OCI-LY1 (cell line): Measurements from ENCODE around the gene EN2.

Experiments used
- H2AFZ ChIP-seq: fragments of 200-600 bp; sonication (generic), shearing (Covaris generic); 2 replicates; pipeline ENCODE4 v1.6.0; 2014; ENCODE audit warnings: antibody characterized with exemption, mild to moderate bottlenecking, low read length
- H3F3A ChIP-seq: fragments of 200-600 bp; sonication (generic), shearing (Covaris generic); 2 replicates; pipeline ENCODE4 v1.6.0; 2014; ENCODE audit warnings: mild to moderate bottlenecking, antibody characterized with exemption, low read length, moderate library complexity; ENCODE audit not compliant: insufficient read depth
- H3K27ac ChIP-seq: fragments of 200-600 bp; sonication (generic); 2 replicates; pipeline ENCODE4 v1.5.1; 2014; ENCODE audit warnings: low read length, mixed run types, mild to moderate bottlenecking, low read depth; ENCODE audit not compliant: poor library complexity, severe bottlenecking
- H3K27me3 ChIP-seq: fragments of 200-600 bp; sonication (generic); 2 replicates; pipeline ENCODE4 v1.6.0; 2014; ENCODE audit warnings: antibody characterized with exemption, mild to moderate bottlenecking, low read length, moderate library complexity; ENCODE audit not compliant: insufficient read depth
- H3K36me3 ChIP-seq: fragments of 200-600 bp; sonication (generic); 2 replicates; pipeline ENCODE4 v1.6.1; 2014; ENCODE audit warnings: mild to moderate bottlenecking, antibody characterized with exemption, low read length, moderate library complexity, mixed read lengths; ENCODE audit not compliant: insufficient read depth
- H3K4me1 ChIP-seq: fragments of 200-600 bp; sonication (generic); 2 replicates; pipeline ENCODE4 v1.5.1; 2014; ENCODE audit warnings: mild to moderate bottlenecking, low read length, moderate library complexity; ENCODE audit not compliant: insufficient read depth, severe bottlenecking
- H3K4me2 ChIP-seq: fragments of 200-600 bp; sonication (generic), shearing (Covaris generic); 2 replicates; pipeline ENCODE4 v1.6.1; 2014; ENCODE audit warnings: low read length
- H3K4me3 ChIP-seq: fragments of 200-600 bp; sonication (generic); 2 replicates; pipeline ENCODE4 v1.5.1; 2014; ENCODE audit warnings: low read length, low read depth, mild to moderate bottlenecking, mixed read lengths; ENCODE audit not compliant: poor library complexity, severe bottlenecking
- H3K79me2 ChIP-seq: fragments of 200-600 bp; shearing (Covaris generic); 2 replicates; pipeline ENCODE4 v1.6.1; 2016; ENCODE audit warnings: mixed run types, low read length, mixed read lengths; ENCODE audit not compliant: insufficient read depth
- H3K9ac ChIP-seq: fragments of 200-600 bp; sonication (generic), shearing (Covaris generic); 2 replicates; pipeline ENCODE4 v1.6.1; 2014; ENCODE audit warnings: mild to moderate bottlenecking, low read length, mixed read lengths
- H3K9me2 ChIP-seq: fragments of 200-600 bp; sonication (generic), shearing (Covaris generic); 2 replicates; pipeline ENCODE4 v1.6.1; 2014; ENCODE audit warnings: low read depth, mild to moderate bottlenecking, low read length, mixed read lengths
- H3K9me3 ChIP-seq: fragments of 200-600 bp; shearing (Covaris generic); 2 replicates; pipeline ENCODE4 v1.6.1; 2014; ENCODE audit warnings: low read length, mixed read lengths
- H4K20me1 ChIP-seq: fragments of 200-600 bp; sonication (generic), shearing (Covaris generic); 2 replicates; pipeline ENCODE4 v1.6.0; 2016; ENCODE audit warnings: mild to moderate bottlenecking, low read length; ENCODE audit not compliant: insufficient read depth
- EZH2 ChIP-seq: fragments of 200-600 bp; sonication (generic), shearing (Covaris generic); IDR thresholded peaks from 2 replicates; pipeline ENCODE4 v1.8.0; 2017; ENCODE audit warnings: borderline replicate concordance, mixed run types, mild to moderate bottlenecking, antibody characterized with exemption, low read length, moderate library complexity, mixed read lengths
- TF ChIP-seq, protein P1 (sequence below): fragments of 200-600 bp; sonication (generic), shearing (Covaris generic); IDR thresholded peaks from 2 replicates; pipeline ENCODE4 v1.5.1; 2017; ENCODE audit warnings: mild to moderate bottlenecking, antibody characterized with exemption, low read length, moderate library complexity, mixed read lengths

The EN2 gene

DNA sequence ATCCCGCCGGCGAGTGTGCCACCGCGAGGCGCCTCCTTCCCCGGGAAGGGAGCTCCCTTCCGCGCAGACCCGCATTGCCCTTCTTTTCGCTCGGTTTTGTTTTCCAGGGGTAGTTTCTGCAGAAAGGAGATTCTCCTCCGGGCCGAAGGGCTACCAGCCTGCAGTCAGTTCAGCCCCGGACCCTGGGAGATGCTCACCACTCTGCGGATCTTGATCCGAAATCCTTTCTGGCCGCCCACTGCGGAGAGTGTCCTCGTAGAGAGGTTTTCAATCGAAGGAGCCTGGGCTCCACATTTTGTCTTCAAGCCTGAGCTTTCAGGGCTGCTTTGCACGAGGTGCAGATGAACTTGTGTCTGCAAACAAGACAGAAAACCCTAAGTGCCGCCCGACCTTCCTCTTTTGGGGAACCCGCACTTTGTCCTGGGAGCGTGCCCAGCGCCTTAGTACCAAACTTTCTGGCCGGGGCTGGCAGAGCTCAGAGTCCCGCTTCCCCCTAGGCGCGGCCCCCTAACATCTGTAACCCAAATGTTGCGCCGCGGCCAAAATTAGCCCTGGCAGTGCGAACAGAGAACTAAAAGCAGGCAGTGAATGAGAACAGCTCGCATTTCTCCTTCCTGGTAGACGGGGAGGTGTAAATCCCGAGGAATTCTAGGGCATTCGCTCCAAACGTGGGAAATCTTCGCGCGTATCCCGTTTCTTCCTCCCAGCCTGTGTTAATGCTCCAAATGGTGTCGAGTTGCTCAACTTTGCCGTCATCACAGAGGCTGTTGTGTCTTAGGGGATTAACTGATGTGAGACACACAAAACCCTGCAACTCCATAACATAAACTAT is 6.7 kb upstream of the EN2 start:
- Histone ChIP-seq H3F3A (no peaks in the 10 kb centered on the region), H3K9me2 (no peaks in the 10 kb centered on the region), H3K4me2 (no peak overlapping the region), H3K27me3 (0 out of 2 replicates have a peak, but pooled peaks cover 6% of the 10 kb centered on the region), H3K79me2 (no peaks in the 10 kb centered on the region), H3K36me3 (no peaks in the 10 kb centered on the region), H3K9me3 (no peaks in the 10 kb centered on the region), H3K4me1 (no peaks in the 10 kb centered on the region), H4K20me1 (no peaks in the 10 kb centered on the region), H2AFZ (no peak overlapping the region), H3K9ac (no peak overlapping the region), H3K27ac (no peak overlapping the region), H3K4me3 (no peak overlapping the region)
- no peak for TF ChIP-seq EZH2
- TF ChIP-seq, protein P1, sequence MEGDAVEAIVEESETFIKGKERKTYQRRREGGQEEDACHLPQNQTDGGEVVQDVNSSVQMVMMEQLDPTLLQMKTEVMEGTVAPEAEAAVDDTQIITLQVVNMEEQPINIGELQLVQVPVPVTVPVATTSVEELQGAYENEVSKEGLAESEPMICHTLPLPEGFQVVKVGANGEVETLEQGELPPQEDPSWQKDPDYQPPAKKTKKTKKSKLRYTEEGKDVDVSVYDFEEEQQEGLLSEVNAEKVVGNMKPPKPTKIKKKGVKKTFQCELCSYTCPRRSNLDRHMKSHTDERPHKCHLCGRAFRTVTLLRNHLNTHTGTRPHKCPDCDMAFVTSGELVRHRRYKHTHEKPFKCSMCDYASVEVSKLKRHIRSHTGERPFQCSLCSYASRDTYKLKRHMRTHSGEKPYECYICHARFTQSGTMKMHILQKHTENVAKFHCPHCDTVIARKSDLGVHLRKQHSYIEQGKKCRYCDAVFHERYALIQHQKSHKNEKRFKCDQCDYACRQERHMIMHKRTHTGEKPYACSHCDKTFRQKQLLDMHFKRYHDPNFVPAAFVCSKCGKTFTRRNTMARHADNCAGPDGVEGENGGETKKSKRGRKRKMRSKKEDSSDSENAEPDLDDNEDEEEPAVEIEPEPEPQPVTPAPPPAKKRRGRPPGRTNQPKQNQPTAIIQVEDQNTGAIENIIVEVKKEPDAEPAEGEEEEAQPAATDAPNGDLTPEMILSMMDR: no peak

- TF ChIP-seq EZH2: no peak
- TF ChIP-seq, protein P1: no peak
- 0 out of 2 replicates have a peak, but pooled peaks cover 6% of the 10 kb centered on the region for H3K27me3 ChIP-seq
- H3K9ac ChIP-seq: no peak overlapping the region
- H3K4me2 ChIP-seq: no peak overlapping the region
- no peaks in the 10 kb centered on the region for H4K20me1 ChIP-seq
- no peaks in the 10 kb centered on the region for H3K79me2 ChIP-seq
- H3F3A ChIP-seq: no peaks in the 10 kb centered on the region
- no peak overlapping the region for H3K4me3 ChIP-seq
- no peaks in the 10 kb centered on the region for H3K36me3 ChIP-seq
- no peaks in the 10 kb centered on the region for H3K4me1 ChIP-seq
- no peaks in the 10 kb centered on the region for H3K9me2 ChIP-seq
- H2AFZ ChIP-seq: no peak overlapping the region
- H3K27ac ChIP-seq: no peak overlapping the region
- no peaks in the 10 kb centered on the region for H3K9me3 ChIP-seq
Measured at GRCh38 chr7:155451840-155452239, 6.1 kb upstream of the EN2 start.

- H3K4me1 ChIP-seq: no peaks in the 10 kb centered on the region
- TF ChIP-seq EZH2: no peak
- TF ChIP-seq, protein P1: no peak
- H3K4me3 ChIP-seq: no peak overlapping the region
- no peaks in the 10 kb centered on the region for H3K36me3 ChIP-seq
- no peaks in the 10 kb centered on the region for H3F3A ChIP-seq
- no peak overlapping the region for H3K9ac ChIP-seq
- H3K9me2 ChIP-seq: no peaks in the 10 kb centered on the region
- no peaks in the 10 kb centered on the region for H4K20me1 ChIP-seq
- H3K4me2 ChIP-seq: no peak overlapping the region
- no peaks in the 10 kb centered on the region for H3K79me2 ChIP-seq
- no peak overlapping the region for H3K27ac ChIP-seq
- no peaks in the 10 kb centered on the region for H3K9me3 ChIP-seq
- no peak overlapping the region for H2AFZ ChIP-seq
- 0 out of 2 replicates have a peak, but pooled peaks cover 6% of the 10 kb centered on the region for H3K27me3 ChIP-seq
Measured at GRCh38 chr7:155452505-155453295, 5.2 kb upstream of the EN2 start.
